Esophagus squamous epithelium (tissue), 5 donors: ENCODE results near the gene NUMBL. TPM values are rescaled to one million over a fixed set of nuclear protein-coding genes. Genes with fewer than 3 reads are reported as not detected.
A peak's percentile ranks its signal among the peaks of the same experiment; 100 is the strongest.

Experiments used
- DNase-seq: peaks from one replicate; lab custom pipeline; 2025; lab: John Stamatoyannopoulos, UW
- H3K27ac ChIP-seq, 4 donors: fragments of 200-600 bp; sonication (generic); one replicate each; pipeline ENCODE4 v1.5.1; 2016 to 2019; ENCODE audit warnings: mild to moderate bottlenecking in 1 of 4
- H3K27me3 ChIP-seq, 4 donors: fragments of 200-600 bp; sonication (generic); 1 replicate in 3 of 4; 2 replicates in 1 of 4; pipeline versions ENCODE4 v1.5.1 to v1.6.0; 2017 to 2021; ENCODE audit warnings: antibody characterized with exemption in 1 of 4
- H3K36me3 ChIP-seq, 3 donors: fragments of 200-600 bp; sonication (generic); one replicate each; pipeline ENCODE4 v1.5.1; 2016 to 2019
- H3K4me1 ChIP-seq, 3 donors: fragments of 200-600 bp; sonication (generic); one replicate each; pipeline ENCODE4 v1.5.1; 2017 to 2019
- H3K4me3 ChIP-seq, 4 donors: fragments of 200-600 bp; sonication (generic); 1 replicate in 3 of 4; 2 replicates in 1 of 4; pipeline ENCODE4 v1.5.1; 2016 to 2019; ENCODE audit warnings: mild to moderate bottlenecking in 2 of 4, moderate library complexity in 1 of 4
- H3K9me3 ChIP-seq, 3 donors: fragments of 200-600 bp; sonication (generic); one replicate each; pipeline ENCODE4 v1.5.1; 2016 to 2019
- POLR2A ChIP-seq, 4 donors: fragments of 450-650 bp; IDR thresholded peaks; one replicate each; pipeline ENCODE4 v1.6.1; 2017; ENCODE audit warnings: antibody characterized with exemption in 4 of 4, mild to moderate bottlenecking in 4 of 4, moderate library complexity in 3 of 4
- WGBS, 2 donors: methylation state at CpG; one replicate each; pipeline ENCODE4 v1.1.5; 2018; 5-methylcytosine and 5-hydroxymethylcytosine counted together
- intact Hi-C: fragments of 100-400 bp; cut with DNase I; formaldehyde crosslinking; loops from one replicate; pipeline ENCODE4 v1.15.0; 2022
- total RNA-seq, 4 donors: library from RNA; depleted of rRNA; stranded (reverse); fragments of >200 nt; gene quantifications; one replicate each; pipeline ENCODE4 v1.1.0, GENCODE V29; 2016
- TF ChIP-seq, protein P1 (sequence below), 6 experiments: fragments of 450-650 bp in 4 of 6; fragments of 200-600 bp in 2 of 6; sonication (generic) in 2 of 6; IDR thresholded peaks; one replicate each; pipeline ENCODE4 v1.5.1; 2016 to 2019; ENCODE audit warnings: antibody characterized with exemption in 6 of 6, mild to moderate bottlenecking in 4 of 6, moderate library complexity in 4 of 6
- donor health status: DM: yes; HTN: yes; CAD: no.

The NUMBL gene
- total RNA-seq, 4 donors from 2014 or later, result 11.2 to 20.8 (median 15.8) TPM

- Histone ChIP-seq H3K27ac (peak overlapping the region; percentile 98 to 100 (median 100)), H3K4me1 (peaks cover 17 to 67% (median 36%) of the 10 kb centered on the region in 3 donors), H3K27me3 (no peaks in the 10 kb centered on the region), H3K36me3 (peaks cover 0 to 23% (median 5%) of the 10 kb centered on the region in 3 donors), H3K9me3 (no peaks in the 10 kb centered on the region), H3K4me3 (peak overlapping the region; percentile 81 to 94 (median 92))
- intact Hi-C loops, result loop anchor here (5.0 kb wide), 1 partner anchor 109 kb away; no protein-coding TSS in a partner anchor
- TF ChIP-seq, protein P1, sequence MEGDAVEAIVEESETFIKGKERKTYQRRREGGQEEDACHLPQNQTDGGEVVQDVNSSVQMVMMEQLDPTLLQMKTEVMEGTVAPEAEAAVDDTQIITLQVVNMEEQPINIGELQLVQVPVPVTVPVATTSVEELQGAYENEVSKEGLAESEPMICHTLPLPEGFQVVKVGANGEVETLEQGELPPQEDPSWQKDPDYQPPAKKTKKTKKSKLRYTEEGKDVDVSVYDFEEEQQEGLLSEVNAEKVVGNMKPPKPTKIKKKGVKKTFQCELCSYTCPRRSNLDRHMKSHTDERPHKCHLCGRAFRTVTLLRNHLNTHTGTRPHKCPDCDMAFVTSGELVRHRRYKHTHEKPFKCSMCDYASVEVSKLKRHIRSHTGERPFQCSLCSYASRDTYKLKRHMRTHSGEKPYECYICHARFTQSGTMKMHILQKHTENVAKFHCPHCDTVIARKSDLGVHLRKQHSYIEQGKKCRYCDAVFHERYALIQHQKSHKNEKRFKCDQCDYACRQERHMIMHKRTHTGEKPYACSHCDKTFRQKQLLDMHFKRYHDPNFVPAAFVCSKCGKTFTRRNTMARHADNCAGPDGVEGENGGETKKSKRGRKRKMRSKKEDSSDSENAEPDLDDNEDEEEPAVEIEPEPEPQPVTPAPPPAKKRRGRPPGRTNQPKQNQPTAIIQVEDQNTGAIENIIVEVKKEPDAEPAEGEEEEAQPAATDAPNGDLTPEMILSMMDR (IDR thresholded peaks at IDR 0.05), result no peak
- TF ChIP-seq POLR2A (IDR thresholded peaks at IDR 0.05), result no peak
- WGBS, 2 donors, result 0% methylated on average over 7 to 8 of the region's 8 CpGs
- no peak for DNase-seq
Measured at GRCh38 chr19:40716031-40716481, 25.6 kb upstream of the NUMBL start.

DNA sequence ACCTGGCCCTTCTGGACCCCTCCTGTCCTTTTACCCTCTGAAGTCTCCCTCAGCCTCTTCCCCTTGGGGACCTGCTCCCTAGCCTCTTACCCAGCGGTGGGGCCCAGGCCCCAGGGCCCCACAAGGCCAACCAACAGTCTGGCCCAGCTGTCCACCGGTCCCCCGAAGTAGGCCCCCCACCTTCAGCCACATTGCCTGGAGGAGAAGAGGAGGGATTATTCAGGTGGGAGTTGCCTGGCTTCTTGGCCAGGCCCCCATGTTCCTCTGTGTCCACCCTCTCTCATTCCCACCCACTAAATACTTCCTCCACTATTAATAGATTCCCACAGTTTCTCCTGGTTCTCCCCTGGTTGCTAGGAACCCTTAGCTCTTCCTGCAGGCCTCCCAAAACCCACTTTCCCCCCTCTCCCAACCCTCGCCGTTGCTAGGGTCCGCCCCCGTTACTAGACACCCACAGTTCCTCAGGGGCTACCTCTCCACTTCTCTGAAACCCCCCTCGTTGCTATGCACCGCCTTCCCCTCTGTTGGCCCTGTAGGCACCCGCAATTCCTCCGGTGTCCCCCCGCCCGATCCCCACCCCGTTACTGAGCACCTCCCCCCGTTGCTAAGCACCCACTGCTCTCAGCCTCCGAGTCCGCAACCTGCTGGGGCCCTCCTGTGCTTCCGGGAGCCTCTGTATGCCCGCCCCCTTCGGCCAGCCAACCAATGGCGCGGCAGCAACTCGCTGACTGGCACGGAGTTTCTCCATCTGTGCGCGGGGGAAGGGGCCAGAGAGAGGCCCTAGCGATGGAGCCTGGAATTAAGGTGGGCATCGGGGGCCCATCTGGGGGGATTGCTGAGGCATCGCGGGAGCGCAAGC is 24.2 kb upstream of the NUMBL start:
- Histone ChIP-seq H3K4me1 (peaks cover 14 to 53% (median 27%) of the 10 kb centered on the region in 3 donors), H3K36me3 (peaks cover 0 to 34% (median 5%) of the 10 kb centered on the region in 3 donors), H3K9me3 (no peaks in the 10 kb centered on the region), H3K27me3 (no peaks in the 10 kb centered on the region), H3K4me3 (peak overlapping the region; percentile 39 to 93 (median 86)), H3K27ac (peak overlapping the region; percentile 98 to 100 (median 100))
- TF ChIP-seq POLR2A (IDR thresholded peaks at IDR 0.05), result no peak
- TF ChIP-seq, protein P1 (IDR thresholded peaks at IDR 0.05), result no peak
- intact Hi-C loops, result loop anchor here (5.0 kb wide), 1 partner anchor 107 kb away; no protein-coding TSS in a partner anchor
- DNase-seq, result peak; percentile 70
- 2 to 3% methylated on average over 20 to 25 of the region's 31 CpGs for WGBS, 2 donors

- peak overlapping the region in 2 of 4 donors; percentile 81 to 93 for H3K4me3 ChIP-seq
- intact Hi-C loops, result no loop called here
- DNase-seq, result no peak
Measured at GRCh38 chr19:40713939-40714338, 23.5 kb upstream of the NUMBL start.

DNA sequence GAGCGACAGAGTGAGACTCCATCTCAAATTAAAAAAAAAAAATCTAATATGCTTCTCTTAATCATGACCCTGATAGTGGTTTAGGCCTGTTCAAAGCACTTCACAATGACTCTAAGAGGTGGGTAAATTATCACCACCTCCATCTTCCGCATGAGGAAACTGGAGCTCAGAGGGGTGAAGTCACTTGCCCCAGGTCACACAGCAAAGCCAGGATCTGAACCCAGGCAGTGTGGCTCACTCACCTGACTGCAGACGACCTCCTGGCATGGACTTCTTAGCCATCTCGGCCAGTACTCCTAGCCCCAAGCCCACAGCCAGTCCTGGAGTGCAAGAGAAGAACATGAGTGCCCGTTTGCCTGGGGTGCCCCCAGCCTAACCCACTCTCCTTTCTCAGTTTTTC is 19.4 kb upstream of the NUMBL start:
- Histone ChIP-seq H3K27me3 (no peaks in the 10 kb centered on the region), H3K36me3 (peaks cover 6 to 83% (median 14%) of the 10 kb centered on the region in 3 donors)
- WGBS, 2 donors, result 80 to 85% methylated on average over 5 of the region's 5 CpGs

More at GRCh38 chr19:40713939-40714338, 23.5 kb upstream of the NUMBL start:
- no peaks in the 10 kb centered on the region for H3K27me3 ChIP-seq
- peaks cover 14 to 46% (median 26%) of the 10 kb centered on the region in 3 donors for H3K4me1 ChIP-seq
- no peaks in the 10 kb centered on the region for H3K9me3 ChIP-seq
- 80 to 86% methylated on average over 1 to 7 of the region's 11 CpGs for WGBS, 2 donors
- H3K27ac ChIP-seq, result peak overlapping the region; percentile 98 to 100 (median 100)
- H3K36me3 ChIP-seq, result peaks cover 0 to 42% (median 5%) of the 10 kb centered on the region in 3 donors
- TF ChIP-seq, protein P1 (IDR thresholded peaks at IDR 0.05), result no peak
- TF ChIP-seq POLR2A (IDR thresholded peaks at IDR 0.05), result no peak

More for the DNA sequence above, 19.4 kb upstream of the NUMBL start:
- intact Hi-C loops, result no loop called here
- Histone ChIP-seq H3K9me3 (no peaks in the 10 kb centered on the region), H3K4me1 (peaks cover 7 to 11% (median 8%) of the 10 kb centered on the region in 3 donors), H3K27ac (no peak overlapping the region), H3K4me3 (no peak overlapping the region)
- DNase-seq, result no peak
- no peak for TF ChIP-seq POLR2A (IDR thresholded peaks at IDR 0.05)
- TF ChIP-seq, protein P1 (IDR thresholded peaks at IDR 0.05), result no peak
